ENCODE results near the gene KRT71.

Gene KRT71

GRCh38 chr12:52555577-52555976 is 2.6 kb upstream of the KRT71 start:
- Histone ChIP-seq H3K9me3 (replicated peaks; ENCODE audit: insufficient read depth, low read length) (no peaks in the 10 kb centered on the region), H3K9ac (ENCODE audit: low read length) (no peak overlapping the region), H2AFZ (ENCODE audit: low read length) (no peak overlapping the region), H3K79me2 (ENCODE audit: low read length) (no peaks in the 10 kb centered on the region), H3K27me3 (replicated peaks; ENCODE audit: insufficient read depth, low read length) (peaks cover 91% of the 10 kb centered on the region), H3K4me2 (ENCODE audit: low read depth, low read length) (no peak overlapping the region), H3K27ac (ENCODE audit: low read length) (no peak overlapping the region), H3K36me3 (replicated peaks; ENCODE audit: insufficient read depth, low read length) (no peaks in the 10 kb centered on the region), H3F3A (ENCODE audit: insufficient read depth, low read length) (no peaks in the 10 kb centered on the region), H3K9me2 (replicated peaks; ENCODE audit: insufficient read depth, low read length) (no peaks in the 10 kb centered on the region), H4K20me1 (ENCODE audit: insufficient read depth, low read length) (no peaks in the 10 kb centered on the region), H3K4me3 (ENCODE audit: low read length) (no peak overlapping the region), H3K4me1 (ENCODE audit: low read length) (no peaks in the 10 kb centered on the region)
- DNase-seq = no peak
- TF ChIP-seq EZH2 (optimal IDR thresholded peaks at IDR 0.05; ENCODE audit: low read depth, low read length) (no peak), EZH2phosphoT487 (IDR thresholded peaks at IDR 0.05; ENCODE audit: low read length) (no peak), CTCF (IDR thresholded peaks at IDR 0.05; ENCODE audit: low read length) (no peak)

- Histone ChIP-seq H2AFZ (ENCODE audit: low read length) (no peak overlapping the region), H3K27me3 (replicated peaks; ENCODE audit: insufficient read depth, low read length) (peaks cover 94% of the 10 kb centered on the region)
Measured at GRCh38 chr12:52552055-52552454, 890 bp downstream of the KRT71 start.

GRCh38 chr12:52551216-52551865 is 1.6 kb downstream of the KRT71 start:
- Histone ChIP-seq H3K9ac (ENCODE audit: low read length) (no peak overlapping the region), H3K27me3 (replicated peaks; ENCODE audit: insufficient read depth, low read length) (peaks cover 95% of the 10 kb centered on the region), H3K4me1 (ENCODE audit: low read length) (no peaks in the 10 kb centered on the region), H3K4me2 (ENCODE audit: low read depth, low read length) (no peak overlapping the region), H3K27ac (ENCODE audit: low read length) (no peak overlapping the region), H4K20me1 (ENCODE audit: insufficient read depth, low read length) (no peaks in the 10 kb centered on the region), H3K36me3 (replicated peaks; ENCODE audit: insufficient read depth, low read length) (no peaks in the 10 kb centered on the region), H3K79me2 (ENCODE audit: low read length) (no peaks in the 10 kb centered on the region), H3F3A (ENCODE audit: insufficient read depth, low read length) (no peaks in the 10 kb centered on the region), H3K4me3 (ENCODE audit: low read length) (no peak overlapping the region), H2AFZ (ENCODE audit: low read length) (no peak overlapping the region), H3K9me2 (replicated peaks; ENCODE audit: insufficient read depth, low read length) (no peaks in the 10 kb centered on the region), H3K9me3 (replicated peaks; ENCODE audit: insufficient read depth, low read length) (no peaks in the 10 kb centered on the region)
- no peak for DNase-seq
- no peak for TF ChIP-seq CTCF (IDR thresholded peaks at IDR 0.05; ENCODE audit: low read length)
- no peak for TF ChIP-seq EZH2phosphoT487 (IDR thresholded peaks at IDR 0.05; ENCODE audit: low read length)
- TF ChIP-seq EZH2 (optimal IDR thresholded peaks at IDR 0.05; ENCODE audit: low read depth, low read length) = no peak

More at GRCh38 chr12:52552055-52552454, 890 bp downstream of the KRT71 start:
- H3K79me2 ChIP-seq (ENCODE audit: low read length) = no peaks in the 10 kb centered on the region
- H3F3A ChIP-seq (ENCODE audit: insufficient read depth, low read length) = no peaks in the 10 kb centered on the region
- no peaks in the 10 kb centered on the region for H4K20me1 ChIP-seq (ENCODE audit: insufficient read depth, low read length)
- no peak for DNase-seq
- no peak overlapping the region for H3K4me3 ChIP-seq (ENCODE audit: low read length)
- no peak overlapping the region for H3K9ac ChIP-seq (ENCODE audit: low read length)
- H3K36me3 ChIP-seq (replicated peaks; ENCODE audit: insufficient read depth, low read length) = no peaks in the 10 kb centered on the region
- no peaks in the 10 kb centered on the region for H3K9me2 ChIP-seq (replicated peaks; ENCODE audit: insufficient read depth, low read length)
- no peaks in the 10 kb centered on the region for H3K4me1 ChIP-seq (ENCODE audit: low read length)
- TF ChIP-seq EZH2phosphoT487 (IDR thresholded peaks at IDR 0.05; ENCODE audit: low read length) (no peak), CTCF (IDR thresholded peaks at IDR 0.05; ENCODE audit: low read length) (no peak)
- H3K9me3 ChIP-seq (replicated peaks; ENCODE audit: insufficient read depth, low read length) = no peaks in the 10 kb centered on the region
- H3K4me2 ChIP-seq (ENCODE audit: low read depth, low read length) = no peak overlapping the region
- no peak overlapping the region for H3K27ac ChIP-seq (ENCODE audit: low read length)
